Osteoblast (primary cell): ENCODE measurements around the gene SNX8. TPM values are rescaled to one million over a fixed set of nuclear protein-coding genes. Genes with fewer than 3 reads are reported as not detected.
A peak's percentile ranks its signal among the peaks of the same experiment; 100 is the strongest.

ENCODE experiments used
- DNase-seq: peaks from one replicate; pipeline ENCODE4 v3.0.0; 2011; ENCODE audit warnings: low spot score, mixed read lengths; ENCODE audit not compliant: insufficient read length; ENCODE audit errors: missing footprints
- H2AFZ ChIP-seq: 2 replicates; pipeline ENCODE4 v1.6.0; 2011; ENCODE audit warnings: mild to moderate bottlenecking, low read length
- H3K27ac ChIP-seq: 2 replicates; pipeline ENCODE4 v1.5.1; 2011; ENCODE audit warnings: mild to moderate bottlenecking, low read depth, low read length, moderate library complexity
- H3K27me3 ChIP-seq: 2 replicates; pipeline ENCODE4 v1.6.0; 2012; ENCODE audit warnings: mild to moderate bottlenecking, control low read depth, inconsistent platforms, low read length, moderate library complexity; ENCODE audit not compliant: insufficient read depth
- H3K36me3 ChIP-seq: 2 replicates; pipeline ENCODE4 v1.5.1; 2011; ENCODE audit warnings: mild to moderate bottlenecking, low read length, control low read depth, moderate library complexity; ENCODE audit not compliant: insufficient read depth
- H3K4me1 ChIP-seq: 2 replicates; pipeline ENCODE4 v1.5.1; 2011; ENCODE audit warnings: mild to moderate bottlenecking, low read length, control low read depth, moderate library complexity; ENCODE audit not compliant: insufficient read depth
- H3K4me2 ChIP-seq: 2 replicates; pipeline ENCODE4 v1.6.0; 2011; ENCODE audit warnings: mild to moderate bottlenecking, low read length; ENCODE audit not compliant: insufficient read depth
- H3K4me3 ChIP-seq: fragments of 200-600 bp; sonication (generic); 3 replicates; pipeline ENCODE4 v1.5.1; 2012; ENCODE audit warnings: mild to moderate bottlenecking, low read length, inconsistent platforms; ENCODE audit not compliant: insufficient read depth
- H3K79me2 ChIP-seq: 2 replicates; pipeline ENCODE4 v1.6.0; 2012; ENCODE audit warnings: mild to moderate bottlenecking, low read length, control low read depth, inconsistent platforms; ENCODE audit not compliant: insufficient read depth
- H3K9me3 ChIP-seq: 2 replicates; pipeline ENCODE4 v1.5.1; 2011; ENCODE audit warnings: low read depth, low read length, control low read depth
- H4K20me1 ChIP-seq: 2 replicates; pipeline ENCODE4 v1.6.0; 2012; ENCODE audit warnings: mild to moderate bottlenecking, low read length, control low read depth; ENCODE audit not compliant: insufficient read depth
- CTCF ChIP-seq: IDR thresholded peaks from 2 replicates; pipeline ENCODE4 v1.5.1; 2011; ENCODE audit warnings: mild to moderate bottlenecking, low read depth, low read length, moderate library complexity; ENCODE audit errors: extremely low read depth
- total RNA-seq: library from RNA; depleted of rRNA; stranded (reverse); fragments of >200 nt; gene quantifications from 2 replicates; pipeline ENCODE4 v1.2.3, GENCODE V29; 2012

Gene SNX8
- total RNA-seq, 1 donor: 16.3 TPM

DNA sequence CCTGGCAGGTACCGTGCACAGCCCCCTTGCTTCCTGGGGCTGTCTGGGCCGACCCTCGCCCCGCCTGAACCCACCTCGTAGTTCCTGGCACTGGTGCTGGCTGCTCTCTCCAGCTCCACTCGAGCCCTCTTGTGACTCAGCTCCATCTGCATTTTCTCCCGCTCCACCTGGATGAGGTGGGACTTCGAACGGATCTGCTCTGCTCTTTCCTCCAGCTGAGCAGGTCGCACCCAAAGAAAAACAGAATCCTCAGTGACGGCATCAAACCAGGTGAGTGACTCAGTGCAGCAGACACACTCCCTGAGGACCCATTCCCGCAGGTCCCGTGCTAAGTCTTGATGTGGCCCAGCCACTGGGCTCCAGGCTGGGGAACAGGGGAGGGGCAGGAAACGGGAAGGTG lies 88.9 kb downstream of the SNX8 start:
- Histone ChIP-seq H3K4me2 (no peak overlapping the region), H3K36me3 (peaks cover 32% of the 10 kb centered on the region), H3K4me1 (no peaks in the 10 kb centered on the region), H4K20me1 (peaks cover 14% of the 10 kb centered on the region), H3K27ac (no peak overlapping the region), H3K79me2 (peaks cover 34% of the 10 kb centered on the region), H3K4me3 (no peak overlapping the region), H3K27me3 (no peaks in the 10 kb centered on the region), H2AFZ (no peak overlapping the region), H3K9me3 (no peaks in the 10 kb centered on the region)
- DNase-seq: peak; percentile 75
- TF ChIP-seq CTCF: no peak

- Histone ChIP-seq H4K20me1 (peaks cover 17% of the 10 kb centered on the region), H3K79me2 (peaks cover 31% of the 10 kb centered on the region), H3K27me3 (no peaks in the 10 kb centered on the region), H3K9me3 (no peaks in the 10 kb centered on the region), H3K4me3 (no peak overlapping the region), H3K4me2 (no peak overlapping the region), H2AFZ (no peak overlapping the region), H3K36me3 (peaks cover 32% of the 10 kb centered on the region), H3K27ac (no peak overlapping the region), H3K4me1 (no peaks in the 10 kb centered on the region)
- peak; percentile 51 for DNase-seq
- TF ChIP-seq CTCF: no peak
Measured at GRCh38 chr7:2224934-2225333, 89.3 kb downstream of the SNX8 start.

- no peak overlapping the region for H3K4me3 ChIP-seq
- no peaks in the 10 kb centered on the region for H3K9me3 ChIP-seq
- H4K20me1 ChIP-seq: peaks cover 17% of the 10 kb centered on the region
- H3K36me3 ChIP-seq: peaks cover 32% of the 10 kb centered on the region
- H3K79me2 ChIP-seq: peaks cover 27% of the 10 kb centered on the region
- DNase-seq: peak; percentile 81
- no peak overlapping the region for H2AFZ ChIP-seq
- no peak overlapping the region for H3K27ac ChIP-seq
- no peak for TF ChIP-seq CTCF
- H3K4me1 ChIP-seq: no peaks in the 10 kb centered on the region
- no peak overlapping the region for H3K4me2 ChIP-seq
- no peaks in the 10 kb centered on the region for H3K27me3 ChIP-seq
Measured at GRCh38 chr7:2224491-2224928, 89.7 kb downstream of the SNX8 start.

DNA sequence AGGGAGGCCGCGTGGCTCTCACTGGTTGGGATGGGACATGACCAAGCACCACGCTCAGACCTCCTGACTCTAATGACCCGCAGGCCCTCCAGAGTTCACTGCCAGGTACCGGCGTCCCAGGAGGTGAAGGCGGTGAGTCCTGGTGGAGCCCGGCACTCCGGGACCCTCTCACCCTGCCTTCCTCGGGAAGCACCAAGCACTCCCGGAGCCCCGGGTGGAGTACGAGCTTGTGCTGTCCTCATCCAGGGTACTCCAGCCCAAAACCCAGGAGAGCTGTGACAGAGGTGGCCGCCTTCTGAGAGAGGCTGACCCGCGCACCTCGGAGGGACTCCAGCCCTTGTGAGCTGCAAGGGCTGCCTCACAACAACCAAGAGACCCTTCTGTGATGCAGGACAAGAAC lies 90.9 kb downstream of the SNX8 start:
- no peak for DNase-seq
- Histone ChIP-seq H3K79me2 (peaks cover 21% of the 10 kb centered on the region), H3K4me2 (no peak overlapping the region), H3K4me1 (no peaks in the 10 kb centered on the region), H3K4me3 (no peak overlapping the region), H3K27ac (no peak overlapping the region), H3K27me3 (no peaks in the 10 kb centered on the region), H3K36me3 (peaks cover 28% of the 10 kb centered on the region), H2AFZ (no peak overlapping the region), H4K20me1 (peaks cover 17% of the 10 kb centered on the region), H3K9me3 (no peaks in the 10 kb centered on the region)
- no peak for TF ChIP-seq CTCF
